GM19397 (cell line): ENCODE measurements around the gene RBPJ.

ENCODE experiments used
- ATAC-seq: cut with Tn5 transposase; IDR thresholded peaks from one replicate; pipeline ENCODE4 v1.9.1; 2021; ENCODE audit warnings: mild to moderate bottlenecking, moderate library complexity; ENCODE audit not compliant: unreplicated experiment

Gene RBPJ

GRCh38 chr4:26482508-26483462, 162.0 kb downstream of the RBPJ start:
- no peak for ATAC-seq

GRCh38 chr4:26484032-26484515, 163.3 kb downstream of the RBPJ start:
- no peak for ATAC-seq

- ATAC-seq, result no peak
Measured at GRCh38 chr4:26484516-26484915, 163.7 kb downstream of the RBPJ start.
